Stomach smooth muscle (tissue), 2 donors: ENCODE results near the gene MBP.
"Not testable (repeated sequence)": the region's sequence is repeated elsewhere in the genome, so short reads cannot be mapped to it uniquely, and the experiment has no call there.

Experiments used
- H3K27ac ChIP-seq: one replicate; pipeline ENCODE4 v1.7.0; 2013; ENCODE audit warnings: mild to moderate bottlenecking, low read length, inconsistent platforms
- H3K27me3 ChIP-seq, 2 donors: one replicate each; pipeline ENCODE4 v1.7.0; 2013; ENCODE audit warnings: low read length in 2 of 2; ENCODE audit not compliant: insufficient read depth in 2 of 2, control insufficient read depth in 1 of 2
- H3K36me3 ChIP-seq, 2 donors: one replicate each; pipeline ENCODE4 v1.7.0; 2013; ENCODE audit warnings: low read length in 2 of 2; ENCODE audit not compliant: control insufficient read depth in 2 of 2, insufficient read depth in 2 of 2
- H3K4me1 ChIP-seq: one replicate; pipeline ENCODE4 v1.7.0; 2013; ENCODE audit warnings: low read length; ENCODE audit not compliant: control insufficient read depth, insufficient read depth
- H3K4me3 ChIP-seq, 2 donors: one replicate each; pipeline ENCODE4 v1.7.0; 2013; ENCODE audit warnings: low read length in 2 of 2
- H3K9ac ChIP-seq, 2 donors: one replicate each; pipeline ENCODE4 v1.7.0; 2013; ENCODE audit warnings: low read length in 2 of 2, mild to moderate bottlenecking in 1 of 2
- H3K9me3 ChIP-seq, 2 donors: one replicate each; pipeline ENCODE4 v1.7.0; 2013; ENCODE audit warnings: low read length in 2 of 2; ENCODE audit not compliant: control insufficient read depth in 2 of 2
- donor health status: healthy.
- donor health status: Pancreatic carcinoma.

Gene MBP

DNA sequence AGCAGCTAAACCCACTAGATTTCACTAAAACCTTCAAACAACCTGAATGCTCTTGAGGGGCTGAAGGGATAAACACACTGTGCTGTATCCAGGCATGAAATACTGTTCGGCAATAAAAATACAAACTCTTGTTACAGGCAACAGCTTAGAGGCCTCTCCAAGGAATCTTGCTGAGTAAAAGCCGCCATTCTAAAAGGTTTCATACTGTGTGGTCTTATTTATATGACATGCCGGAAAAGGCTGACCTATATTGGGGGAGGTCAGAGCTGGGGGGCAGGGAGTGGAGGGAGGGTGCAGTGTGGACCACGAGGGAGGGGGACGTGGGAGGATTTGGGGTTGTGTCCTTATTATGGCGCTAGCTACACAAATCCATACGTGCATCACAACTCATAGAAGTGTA is 136.2 kb downstream of the MBP start:
- Histone ChIP-seq H3K27me3 (peaks cover 0 to 2% of the 10 kb centered on the region in 2 donors), H3K4me1 (no peaks in the 10 kb centered on the region), H3K27ac (no peak overlapping the region), H3K9me3 (no peaks in the 10 kb centered on the region), H3K4me3 (no peak overlapping the region), H3K36me3 (no peaks in the 10 kb centered on the region), H3K9ac (no peak overlapping the region)

DNA sequence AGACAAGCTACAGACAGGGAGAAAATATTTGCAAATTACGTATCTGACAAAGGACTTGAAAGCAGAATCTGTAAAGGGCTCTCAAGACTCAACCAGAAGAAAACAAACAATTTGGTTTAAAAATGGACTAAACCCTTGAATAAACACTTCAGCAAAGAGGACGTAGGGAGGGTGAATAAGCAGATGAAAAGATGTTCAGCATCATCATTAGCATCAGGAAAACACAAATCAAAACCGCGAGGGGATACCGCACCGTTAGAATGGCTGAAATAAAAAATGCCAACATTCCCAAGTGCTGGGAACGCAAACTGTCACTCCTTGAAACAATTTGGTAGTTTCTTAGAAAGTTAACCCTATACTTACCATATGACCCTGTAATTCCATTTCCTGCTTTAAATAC is 136.7 kb downstream of the MBP start:
- Histone ChIP-seq H3K27ac (no peak overlapping the region), H3K9me3 (no peaks in the 10 kb centered on the region), H3K27me3 (peaks cover 0 to 2% of the 10 kb centered on the region in 2 donors), H3K36me3 (no peaks in the 10 kb centered on the region), H3K4me3 (no peak overlapping the region), H3K4me1 (no peaks in the 10 kb centered on the region), H3K9ac (no peak overlapping the region)

DNA sequence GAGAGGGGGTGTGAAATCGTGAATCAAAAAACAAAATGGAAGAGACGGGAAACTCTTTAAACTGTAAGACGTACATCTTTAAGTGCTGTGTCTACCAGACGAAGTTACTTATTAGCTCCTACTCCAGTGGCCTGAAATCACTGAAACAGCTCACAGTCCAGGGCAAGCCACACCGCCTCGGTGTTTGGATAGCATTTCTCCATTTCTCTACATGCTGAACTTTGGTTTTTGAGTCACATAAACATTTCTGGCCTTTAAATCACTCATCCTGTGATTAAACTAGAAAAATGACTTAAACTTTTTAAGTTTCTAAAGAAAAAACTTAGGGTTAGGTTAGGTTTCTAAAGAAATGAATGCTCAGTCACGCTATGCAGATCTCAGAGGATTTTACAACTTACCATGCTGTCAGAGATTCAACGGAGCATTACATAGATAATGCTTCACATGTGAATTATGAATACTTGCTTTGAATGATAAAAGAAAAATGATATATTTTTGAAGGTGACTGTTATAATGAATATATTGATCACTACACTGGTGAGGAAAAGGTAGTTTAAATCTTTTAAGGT is 138.4 kb downstream of the MBP start:
- Histone ChIP-seq H3K27ac (no peak overlapping the region), H3K4me1 (no peaks in the 10 kb centered on the region), H3K4me3 (no peak overlapping the region), H3K9ac (no peak overlapping the region), H3K27me3 (peaks cover 0 to 2% of the 10 kb centered on the region in 2 donors), H3K9me3 (no peaks in the 10 kb centered on the region), H3K36me3 (no peaks in the 10 kb centered on the region)

DNA sequence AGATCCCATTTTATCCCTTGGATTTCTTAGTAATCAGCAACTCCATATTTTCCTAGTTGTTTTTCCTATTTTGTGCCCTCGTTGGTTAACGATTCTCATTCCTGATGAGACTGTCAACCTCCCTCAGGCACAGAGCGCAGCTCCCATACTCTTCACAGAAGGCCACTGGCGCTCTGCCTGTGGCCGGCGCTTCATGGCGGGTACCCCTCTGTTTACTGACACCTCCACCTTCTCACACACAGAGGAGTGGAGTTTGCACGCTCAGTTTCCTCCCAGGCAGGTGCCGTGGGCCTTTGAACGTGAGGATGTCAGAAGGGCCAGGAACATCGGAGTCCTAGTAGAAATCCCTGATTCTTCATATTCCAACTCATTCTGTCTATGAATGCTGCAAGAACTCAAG is 139.0 kb downstream of the MBP start:
- Histone ChIP-seq H3K36me3 (no peaks in the 10 kb centered on the region), H3K9me3 (no peaks in the 10 kb centered on the region), H3K4me3 (no peak overlapping the region), H3K27me3 (peaks cover 0 to 2% of the 10 kb centered on the region in 2 donors), H3K4me1 (no peaks in the 10 kb centered on the region), H3K27ac (no peak overlapping the region), H3K9ac (no peak overlapping the region)

DNA sequence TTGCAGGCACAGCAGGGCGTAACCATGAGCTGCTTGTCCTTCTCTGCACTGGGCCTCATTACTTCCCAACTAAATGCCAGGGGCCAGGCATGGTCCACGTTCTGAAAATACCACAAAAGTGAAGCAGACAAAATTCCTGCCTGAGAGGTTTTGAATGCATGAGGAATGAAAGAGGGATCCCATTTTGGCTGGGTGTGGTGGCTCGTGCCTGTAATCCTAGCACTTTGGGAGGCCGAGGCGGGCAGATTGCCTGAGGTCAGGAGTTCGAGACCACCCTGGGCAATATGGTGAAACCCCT is 139.5 kb downstream of the MBP start:
- no peak overlapping the region for H3K9ac ChIP-seq
- no peaks in the 10 kb centered on the region for H3K9me3 ChIP-seq
- no peak overlapping the region for H3K27ac ChIP-seq
- H3K4me3 ChIP-seq: no peak overlapping the region
- peaks cover 0 to 2% of the 10 kb centered on the region in 2 donors for H3K27me3 ChIP-seq
- no peaks in the 10 kb centered on the region for H3K36me3 ChIP-seq
- no peaks in the 10 kb centered on the region for H3K4me1 ChIP-seq

DNA sequence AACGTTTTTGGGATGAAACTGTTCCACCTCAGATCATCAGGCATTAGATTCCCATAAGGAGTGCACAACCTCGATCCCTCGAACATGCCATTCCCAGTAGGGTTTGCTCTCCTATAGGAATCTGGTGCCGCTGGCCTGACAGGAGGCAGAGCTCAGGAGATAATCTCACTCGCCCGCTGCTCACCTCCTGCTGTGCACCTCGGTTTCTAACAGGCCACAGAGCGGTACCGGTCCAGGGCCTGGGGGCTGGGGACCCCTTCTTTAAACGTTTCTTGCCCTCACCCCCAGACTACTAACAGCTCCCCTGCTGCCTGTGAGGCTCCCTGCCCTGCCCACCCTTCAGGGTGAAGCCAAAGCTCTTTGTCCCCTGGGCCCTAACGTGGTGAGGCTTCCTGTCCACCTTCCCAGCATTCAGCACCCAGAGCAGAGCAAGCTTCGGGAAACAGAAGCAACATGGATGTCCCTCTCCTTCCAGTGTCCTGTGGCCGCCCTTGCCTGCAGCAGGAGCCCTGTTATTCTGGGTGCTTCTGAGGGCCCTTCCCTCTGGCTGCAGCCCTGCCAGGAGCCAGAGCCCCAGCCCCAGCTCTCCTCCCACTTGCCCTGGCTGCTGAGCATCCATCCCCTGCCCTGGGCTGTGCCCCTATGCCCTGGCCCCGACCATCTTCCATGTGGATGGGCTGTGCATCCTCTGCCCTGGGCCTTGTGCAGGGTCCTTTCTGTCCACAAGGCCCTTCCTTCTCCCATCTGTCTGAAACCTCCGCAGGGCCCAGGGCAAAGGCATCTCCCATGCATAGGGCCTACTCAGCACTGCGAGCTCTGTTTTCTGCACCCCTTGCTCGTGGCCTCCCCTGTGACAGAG is 140.1 kb downstream of the MBP start:
- Histone ChIP-seq H3K9ac (no peak overlapping the region), H3K4me3 (no peak overlapping the region), H3K27me3 (peaks cover 0 to 2% of the 10 kb centered on the region in 2 donors)

DNA sequence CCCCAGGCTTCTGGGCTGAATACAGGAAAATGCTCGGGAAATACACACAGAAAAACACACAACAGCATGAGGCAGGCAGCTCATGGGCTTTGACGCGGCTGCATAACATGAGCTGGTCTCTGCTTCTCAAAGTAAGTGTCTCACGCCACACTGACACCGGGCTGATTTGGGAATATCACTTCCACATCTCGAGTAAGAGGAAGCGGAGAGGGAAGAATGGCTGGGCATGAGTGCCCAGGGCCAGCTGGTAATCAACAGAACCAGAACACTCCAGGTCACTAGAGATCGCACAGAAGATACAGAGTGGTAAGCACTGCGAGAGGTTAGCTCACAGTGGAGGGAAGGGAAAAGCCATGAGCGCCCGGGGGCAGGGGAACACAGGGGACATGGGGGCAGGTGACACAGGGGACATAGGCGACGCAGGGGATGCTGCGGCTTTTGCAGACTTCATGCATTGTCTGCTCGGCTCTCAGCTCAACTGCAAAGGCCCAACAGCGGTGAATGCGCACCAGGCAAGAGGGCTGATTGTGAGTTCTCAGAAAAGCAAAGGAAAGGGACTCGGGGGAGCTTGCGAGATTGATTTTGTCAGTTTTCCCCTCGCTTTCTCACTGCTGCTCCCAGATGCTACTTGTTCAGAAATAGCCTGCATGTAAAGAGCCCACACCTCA is 141.4 kb downstream of the MBP start:
- no peak overlapping the region for H3K27ac ChIP-seq
- H3K36me3 ChIP-seq: no peaks in the 10 kb centered on the region
- H3K9me3 ChIP-seq: no peaks in the 10 kb centered on the region
- H3K4me1 ChIP-seq: no peaks in the 10 kb centered on the region
- no peak overlapping the region for H3K9ac ChIP-seq
- no peak overlapping the region for H3K4me3 ChIP-seq
- peaks cover 0 to 2% of the 10 kb centered on the region in 2 donors for H3K27me3 ChIP-seq

More for the DNA sequence above, 140.1 kb downstream of the MBP start:
- Histone ChIP-seq H3K27ac (no peak overlapping the region), H3K9me3 (no peaks in the 10 kb centered on the region), H3K36me3 (no peaks in the 10 kb centered on the region), H3K4me1 (no peaks in the 10 kb centered on the region)

DNA sequence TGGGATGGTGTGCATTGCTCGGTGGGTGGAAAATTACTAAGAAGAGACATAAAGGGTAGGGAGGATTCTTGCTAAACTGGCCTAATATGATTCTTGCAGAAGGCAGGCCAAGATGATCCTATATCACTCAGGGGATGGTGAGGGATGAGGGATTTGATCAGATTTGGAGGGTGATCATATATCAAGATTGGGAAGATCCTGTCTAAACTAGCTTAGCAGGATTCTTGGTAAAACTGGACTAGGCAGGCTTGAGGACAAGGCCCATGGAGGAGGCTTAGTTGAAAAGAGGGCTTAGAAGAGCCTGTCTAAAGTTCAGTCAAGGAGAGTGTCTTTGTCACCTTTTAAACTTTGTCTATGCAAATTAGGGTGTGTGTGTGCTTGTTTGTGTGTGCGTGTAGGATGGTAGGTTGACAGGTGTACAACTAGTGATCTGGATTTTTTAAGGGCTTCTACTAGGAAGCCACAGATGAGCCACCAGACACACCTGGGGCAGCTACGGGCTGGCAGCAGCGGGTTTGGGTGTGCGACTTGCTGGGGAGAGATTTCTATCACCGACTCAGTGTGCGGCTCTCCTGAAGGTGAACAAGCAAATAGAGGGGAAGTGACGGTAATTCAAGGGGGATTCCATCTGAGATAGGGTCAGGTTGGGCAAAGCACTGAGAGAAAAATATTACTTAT is 142.1 kb downstream of the MBP start:
- not testable (repeated sequence) for H3K4me3 ChIP-seq, H3K36me3 ChIP-seq, H3K9ac ChIP-seq, H3K9me3 ChIP-seq, H3K27ac ChIP-seq, H3K4me1 ChIP-seq, H3K27me3 ChIP-seq

DNA sequence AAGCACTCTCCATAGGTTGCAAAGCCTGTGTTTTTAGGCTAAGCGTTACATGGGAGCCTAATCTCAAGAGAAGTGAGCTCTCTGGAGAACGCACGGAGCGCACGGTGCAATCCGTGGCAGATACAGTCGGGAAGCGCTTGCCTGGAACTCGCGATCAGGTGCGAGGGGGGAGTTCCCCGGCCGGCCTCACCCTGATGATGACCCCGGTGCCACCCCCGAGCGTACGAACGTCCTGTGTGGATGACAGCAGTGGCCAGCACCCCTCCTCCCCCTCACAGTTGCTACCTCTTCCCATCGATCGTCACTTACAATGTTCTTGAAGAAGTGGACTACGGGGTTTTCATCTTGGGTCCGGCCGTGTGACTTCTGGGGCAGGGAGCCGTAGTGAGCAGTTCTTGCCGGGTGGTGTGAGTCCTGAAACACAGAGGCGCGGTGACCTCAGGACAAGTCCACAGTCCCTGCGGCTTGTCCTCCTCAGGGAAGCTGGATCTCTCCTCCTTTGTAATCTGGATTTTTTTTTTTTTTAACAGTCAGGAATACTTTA is 142.9 kb downstream of the MBP start:
- H3K9me3 ChIP-seq: no peaks in the 10 kb centered on the region
- H3K27me3 ChIP-seq: no peaks in the 10 kb centered on the region
- no peak overlapping the region for H3K27ac ChIP-seq
- no peak overlapping the region for H3K4me3 ChIP-seq
- H3K9ac ChIP-seq: no peak overlapping the region
- no peaks in the 10 kb centered on the region for H3K4me1 ChIP-seq
- H3K36me3 ChIP-seq: no peaks in the 10 kb centered on the region

DNA sequence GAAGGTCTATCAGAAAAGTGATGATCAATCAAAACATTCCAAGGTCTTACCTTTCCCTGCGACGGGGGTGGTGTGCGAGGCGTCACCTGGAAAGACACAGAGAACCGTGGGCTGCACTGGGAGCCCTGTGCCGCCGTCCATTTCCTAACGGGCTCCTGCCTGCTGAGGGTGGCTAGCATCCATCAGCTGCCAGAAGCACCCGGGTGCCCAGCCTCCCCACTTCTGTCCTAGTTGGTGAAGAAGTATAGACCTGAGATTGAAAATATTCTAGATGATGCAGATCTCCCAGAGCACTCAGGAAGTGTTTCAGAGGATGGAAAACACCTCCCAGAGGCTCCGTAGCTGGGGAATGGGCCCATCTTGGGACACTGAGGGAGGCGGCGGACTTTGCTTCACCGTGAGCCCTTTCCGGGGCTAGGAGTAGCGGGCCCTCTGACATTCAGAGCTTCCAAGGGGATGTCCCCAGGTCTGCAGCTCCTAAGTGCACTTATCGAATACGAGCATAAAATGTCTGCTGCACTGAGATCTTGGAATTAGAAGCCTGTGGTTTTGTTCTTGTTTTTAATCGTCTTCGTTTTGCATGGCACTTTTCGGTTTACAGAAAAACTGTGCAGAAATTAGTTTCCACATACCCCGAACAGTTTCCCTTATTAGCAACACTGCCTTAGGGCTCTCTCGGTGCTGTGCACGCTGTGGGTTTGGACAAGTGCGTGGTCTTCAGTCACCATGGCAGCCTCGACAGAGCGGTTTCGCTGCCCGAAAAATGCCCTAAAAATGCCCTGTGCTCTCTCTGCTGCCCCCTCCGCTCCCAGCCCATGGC is 143.5 kb downstream of the MBP start:
- Histone ChIP-seq H3K9me3 (no peaks in the 10 kb centered on the region), H3K4me1 (no peaks in the 10 kb centered on the region), H3K36me3 (no peaks in the 10 kb centered on the region), H3K27ac (no peak overlapping the region), H3K4me3 (no peak overlapping the region), H3K27me3 (no peaks in the 10 kb centered on the region), H3K9ac (no peak overlapping the region)
